B cell (primary cell): Measurements from ENCODE around the gene SNIP1. TPM values are rescaled to one million over a fixed set of nuclear protein-coding genes. Genes with fewer than 3 reads are reported as not detected.

Experiments used
- ATAC-seq: fragments of 200-7000 bp; cut with Tn5 transposase; one replicate; pipeline ENCODE4 v1.10.0; 2021; ENCODE audit warnings: low read depth, mild to moderate bottlenecking, moderate number of reproducible peaks, moderate library complexity
- CTCF ChIA-PET: fragments of 350-600 bp; sonication (Branson Sonifier 250); formaldehyde crosslinking; loops from one replicate; lab custom pipeline; 2021; ENCODE audit warnings: antibody characterized with exemption, inconsistent platforms; lab: Charles Lee
- POLR2A ChIA-PET: fragments of 350-600 bp; sonication (Branson Sonifier 250); formaldehyde crosslinking; loops from one replicate; lab custom pipeline; 2021; ENCODE audit warnings: antibody characterized with exemption; lab: Charles Lee
- DNase-seq: peaks from one replicate; pipeline ENCODE4 v3.0.0; 2013
- H2AFZ ChIP-seq: 2 replicates; pipeline ENCODE4 v1.6.1; 2012; ENCODE audit warnings: mild to moderate bottlenecking, low read depth, low read length; ENCODE audit not compliant: insufficient read depth, poor library complexity, severe bottlenecking
- H3K27ac ChIP-seq, 2 donors: 1 replicate in 1 of 2; 2 replicates in 1 of 2; pipeline ENCODE4 v1.5.1; 2012 to 2013; ENCODE audit warnings: low read length in 2 of 2, mild to moderate bottlenecking in 2 of 2, moderate library complexity in 1 of 2
- H3K27me3 ChIP-seq, 4 experiments: fragments of 200-600 bp in 1 of 4; sonication (generic) in 1 of 4; replicated peaks in 1 of 4; 1 replicate in 2 of 4; 2 replicates in 2 of 4; pipeline versions ENCODE4 v1.6.1 to v1.7.0; 2013 to 2016; ENCODE audit warnings: low read length in 3 of 4, mild to moderate bottlenecking in 2 of 4, mixed read lengths in 1 of 4, moderate library complexity in 1 of 4; ENCODE audit not compliant: insufficient read depth in 4 of 4, control insufficient read depth in 3 of 4; ENCODE audit errors: control extremely low read depth in 1 of 4
- H3K36me3 ChIP-seq, 2 experiments: replicated peaks in 1 of 2; 1 replicate in 1 of 2; 2 replicates in 1 of 2; pipeline versions ENCODE4 v1.6.1 to v1.7.1; 2013; ENCODE audit warnings: low read length in 1 of 2; ENCODE audit not compliant: insufficient read depth in 2 of 2, control insufficient read depth in 1 of 2; ENCODE audit errors: control extremely low read depth in 1 of 2, extremely low read depth in 1 of 2
- H3K4me1 ChIP-seq, 2 donors: fragments of 200-600 bp in 1 of 2; sonication (generic) in 1 of 2; 1 replicate in 1 of 2; 2 replicates in 1 of 2; pipeline versions ENCODE4 v1.5.1 to v1.6.1; 2013 to 2017; ENCODE audit warnings: low read length in 2 of 2; ENCODE audit not compliant: control insufficient read depth in 2 of 2, insufficient read depth in 2 of 2
- H3K4me2 ChIP-seq: replicated peaks from 2 replicates; pipeline ENCODE3; 2012; ENCODE audit warnings: mild to moderate bottlenecking, low read depth, low read length; ENCODE audit not compliant: poor library complexity, severe bottlenecking
- H3K4me3 ChIP-seq, 5 experiments: fragments of 200-600 bp in 1 of 5; sonication (generic) in 1 of 5; 1 replicate in 3 of 5; 2 replicates in 2 of 5; pipeline versions ENCODE4 v1.5.1 to v1.7.0; 2011 to 2016; ENCODE audit warnings: low read length in 4 of 5, mild to moderate bottlenecking in 4 of 5, low read depth in 2 of 5, control low read depth in 1 of 5, moderate library complexity in 1 of 5; ENCODE audit not compliant: insufficient read depth in 1 of 5; ENCODE audit errors: control extremely low read depth in 1 of 5, extremely low read depth in 1 of 5
- H3K79me2 ChIP-seq: fragments of 200-600 bp; sonication (generic); one replicate; pipeline ENCODE4 v1.6.0; 2016; ENCODE audit warnings: low read length; ENCODE audit not compliant: control insufficient read depth, insufficient read depth
- H3K9ac ChIP-seq: fragments of 200-600 bp; sonication (generic); 2 replicates; pipeline ENCODE4 v1.6.1; 2017; ENCODE audit warnings: mild to moderate bottlenecking, low read length, moderate library complexity
- H3K9me3 ChIP-seq, 3 donors: one replicate each; pipeline versions ENCODE4 v1.6.1 to v1.7.1; 2013; ENCODE audit warnings: low read length in 2 of 3; ENCODE audit not compliant: control insufficient read depth in 2 of 3, insufficient read depth in 1 of 3; ENCODE audit errors: control extremely low read depth in 1 of 3
- H4K20me1 ChIP-seq: 2 replicates; pipeline ENCODE4 v1.6.0; 2012; ENCODE audit warnings: mild to moderate bottlenecking, low read length; ENCODE audit not compliant: insufficient read depth, control insufficient read depth, poor library complexity, severe bottlenecking
- H3K27ac Mint-ChIP-seq: one replicate; pipeline ENCODE4 v1.8.0; 2021; ENCODE audit warnings: mixed read lengths
- H3K27me3 Mint-ChIP-seq: one replicate; pipeline ENCODE4 v1.8.0; 2021; ENCODE audit warnings: mixed read lengths
- H3K4me1 Mint-ChIP-seq: one replicate; pipeline ENCODE4 v1.8.0; 2021; ENCODE audit warnings: mixed read lengths
- H3K4me3 Mint-ChIP-seq: one replicate; pipeline ENCODE4 v1.8.0; 2021; ENCODE audit warnings: mixed read lengths
- H3K9me3 Mint-ChIP-seq: one replicate; pipeline ENCODE4 v1.8.0; 2022; ENCODE audit warnings: mixed read lengths; ENCODE audit not compliant: insufficient read depth
- CTCF ChIP-seq: fragments of 200-600 bp; IDR thresholded peaks from one replicate; pipeline ENCODE4 v1.8.0; 2022; ENCODE audit warnings: antibody characterized with exemption, mild to moderate bottlenecking
- EZH2 ChIP-seq: IDR thresholded peaks from 2 replicates; pipeline ENCODE4 v1.6.1; 2012; ENCODE audit warnings: borderline replicate concordance, low read depth, mild to moderate bottlenecking, moderate library complexity, low read length; ENCODE audit not compliant: insufficient read depth, poor library complexity, severe bottlenecking
- WGBS: methylation state at CpG from one replicate; pipeline ENCODE4 v1.1.5; 2013; ENCODE audit warnings: missing lambda C conversion rate; ENCODE audit not compliant: insufficient coverage; 5-methylcytosine and 5-hydroxymethylcytosine counted together
- intact Hi-C: fragments of 100-400 bp; cut with micrococcal nuclease; formaldehyde crosslinking; loops from one replicate; pipeline ENCODE4 v1.10.0; 2022
- polyA plus RNA-seq: library from polyadenylated mRNA; depleted of rRNA; stranded (reverse); fragments of >200 nt; gene quantifications from 2 replicates; pipeline ENCODE4 v1.2.3, GENCODE V29; 2012
- total RNA-seq, 2 donors: library from RNA; stranded (reverse); fragments of 120-200 nt in 1 of 2; gene quantifications; 1 replicate in 1 of 2; 2 replicates in 1 of 2; pipeline versions ENCODE4 v1.2.3 to v1.2.4, GENCODE V29; 2013 to 2022

The SNIP1 gene
- total and polyA plus RNA-seq, 2 donors (not counting 1 experiment from before 2014, with no cell fraction given): 6.0 to 45.0 TPM

- Mint-ChIP-seq H3K9me3 (no peaks in the 10 kb centered on the region), H3K4me1 (peaks cover 8% of the 10 kb centered on the region), H3K27me3 (no peaks in the 10 kb centered on the region), H3K4me3 (no peak overlapping the region), H3K27ac (no peak overlapping the region)
- POLR2A ChIA-PET: no interaction called here
- intact Hi-C loops: no loop called here
- DNase-seq: no peak
- CTCF ChIA-PET: no interaction called here
- 95% methylated on average over 5 of the region's 5 CpGs for WGBS
- H2AFZ ChIP-seq: no peak overlapping the region
- H3K79me2 ChIP-seq: peaks cover 47% of the 10 kb centered on the region
- ATAC-seq: no peak
- peaks cover 14 to 60% of the 10 kb centered on the region in 2 experiments for H3K36me3 ChIP-seq
- no peaks in the 10 kb centered on the region for H3K27me3 ChIP-seq
- peaks cover 8% of the 10 kb centered on the region for H4K20me1 ChIP-seq
- H3K4me2 ChIP-seq: no peak overlapping the region
- H3K9me3 ChIP-seq: no peaks in the 10 kb centered on the region
- TF ChIP-seq EZH2 (no peak), CTCF (no peak)
- no peak overlapping the region for H3K4me3 ChIP-seq
- H3K9ac ChIP-seq: no peak overlapping the region
- no peak overlapping the region for H3K27ac ChIP-seq
- no peaks in the 10 kb centered on the region for H3K4me1 ChIP-seq
These were observed 9.1 kb downstream of the SNIP1 start for GRCh38 chr1:37545019-37545418.

- ChIA-PET CTCF (no interaction called here), POLR2A (no interaction called here)
- TF ChIP-seq CTCF: no peak
- TF ChIP-seq EZH2: no peak
- H3K27me3 ChIP-seq: no peaks in the 10 kb centered on the region
- intact Hi-C loops: no loop called here
- Mint-ChIP-seq H3K27me3 (no peaks in the 10 kb centered on the region), H3K27ac (no peak overlapping the region), H3K4me1 (peaks cover 4% of the 10 kb centered on the region), H3K9me3 (no peaks in the 10 kb centered on the region), H3K4me3 (no peak overlapping the region)
- peaks cover 43% of the 10 kb centered on the region for H3K79me2 ChIP-seq
- H4K20me1 ChIP-seq: peaks cover 9% of the 10 kb centered on the region
- DNase-seq (no peak), ATAC-seq (no peak)
- no peak overlapping the region for H3K9ac ChIP-seq
- H3K4me2 ChIP-seq: no peak overlapping the region
- H3K9me3 ChIP-seq: no peaks in the 10 kb centered on the region
- no peaks in the 10 kb centered on the region for H3K4me1 ChIP-seq
- 100% methylated on average over 17 of the region's 21 CpGs for WGBS
- no peak overlapping the region for H3K27ac ChIP-seq
- H2AFZ ChIP-seq: no peak overlapping the region
- no peak overlapping the region for H3K4me3 ChIP-seq
- H3K36me3 ChIP-seq: peaks cover 12 to 60% of the 10 kb centered on the region in 2 experiments
These were observed 9.6 kb downstream of the SNIP1 start for GRCh38 chr1:37544530-37544929.
